A549 (cell line): ENCODE data around the gene KSR2.

Experiments used
- MAZ ChIP-seq: fragments of 150-350 bp; IDR thresholded peaks from 2 replicates; pipeline ENCODE4 v1.6.1; 2014; ENCODE audit warnings: antibody characterized with exemption, low read depth, low read length, borderline replicate concordance
- NFE2L2 ChIP-seq: fragments of 150-350 bp; conservative IDR thresholded peaks from 2 replicates; pipeline ENCODE4 v1.6.1; 2014; ENCODE audit warnings: low read length
- TF ChIP-seq, protein P1 (sequence below): fragments of 200-600 bp; sonication (generic); IDR thresholded peaks from 2 replicates; pipeline ENCODE4 v1.6.1; 2016; ENCODE audit warnings: antibody characterized with exemption, mild to moderate bottlenecking, moderate library complexity
- TF ChIP-seq, protein P2 (sequence below): fragments of >200 bp; sonication (Bioruptor Twin); formaldehyde crosslinking; IDR thresholded peaks from 3 replicates; pipeline ENCODE4 v1.5.1; 2016

GRCh38 chr12:117580718-117581062 is 388.1 kb downstream of the KSR2 start:
- TF ChIP-seq, protein P1, sequence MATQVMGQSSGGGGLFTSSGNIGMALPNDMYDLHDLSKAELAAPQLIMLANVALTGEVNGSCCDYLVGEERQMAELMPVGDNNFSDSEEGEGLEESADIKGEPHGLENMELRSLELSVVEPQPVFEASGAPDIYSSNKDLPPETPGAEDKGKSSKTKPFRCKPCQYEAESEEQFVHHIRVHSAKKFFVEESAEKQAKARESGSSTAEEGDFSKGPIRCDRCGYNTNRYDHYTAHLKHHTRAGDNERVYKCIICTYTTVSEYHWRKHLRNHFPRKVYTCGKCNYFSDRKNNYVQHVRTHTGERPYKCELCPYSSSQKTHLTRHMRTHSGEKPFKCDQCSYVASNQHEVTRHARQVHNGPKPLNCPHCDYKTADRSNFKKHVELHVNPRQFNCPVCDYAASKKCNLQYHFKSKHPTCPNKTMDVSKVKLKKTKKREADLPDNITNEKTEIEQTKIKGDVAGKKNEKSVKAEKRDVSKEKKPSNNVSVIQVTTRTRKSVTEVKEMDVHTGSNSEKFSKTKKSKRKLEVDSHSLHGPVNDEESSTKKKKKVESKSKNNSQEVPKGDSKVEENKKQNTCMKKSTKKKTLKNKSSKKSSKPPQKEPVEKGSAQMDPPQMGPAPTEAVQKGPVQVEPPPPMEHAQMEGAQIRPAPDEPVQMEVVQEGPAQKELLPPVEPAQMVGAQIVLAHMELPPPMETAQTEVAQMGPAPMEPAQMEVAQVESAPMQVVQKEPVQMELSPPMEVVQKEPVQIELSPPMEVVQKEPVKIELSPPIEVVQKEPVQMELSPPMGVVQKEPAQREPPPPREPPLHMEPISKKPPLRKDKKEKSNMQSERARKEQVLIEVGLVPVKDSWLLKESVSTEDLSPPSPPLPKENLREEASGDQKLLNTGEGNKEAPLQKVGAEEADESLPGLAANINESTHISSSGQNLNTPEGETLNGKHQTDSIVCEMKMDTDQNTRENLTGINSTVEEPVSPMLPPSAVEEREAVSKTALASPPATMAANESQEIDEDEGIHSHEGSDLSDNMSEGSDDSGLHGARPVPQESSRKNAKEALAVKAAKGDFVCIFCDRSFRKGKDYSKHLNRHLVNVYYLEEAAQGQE, result no peak
- TF ChIP-seq NFE2L2 (no peak), MAZ (no peak)
- TF ChIP-seq, protein P2, sequence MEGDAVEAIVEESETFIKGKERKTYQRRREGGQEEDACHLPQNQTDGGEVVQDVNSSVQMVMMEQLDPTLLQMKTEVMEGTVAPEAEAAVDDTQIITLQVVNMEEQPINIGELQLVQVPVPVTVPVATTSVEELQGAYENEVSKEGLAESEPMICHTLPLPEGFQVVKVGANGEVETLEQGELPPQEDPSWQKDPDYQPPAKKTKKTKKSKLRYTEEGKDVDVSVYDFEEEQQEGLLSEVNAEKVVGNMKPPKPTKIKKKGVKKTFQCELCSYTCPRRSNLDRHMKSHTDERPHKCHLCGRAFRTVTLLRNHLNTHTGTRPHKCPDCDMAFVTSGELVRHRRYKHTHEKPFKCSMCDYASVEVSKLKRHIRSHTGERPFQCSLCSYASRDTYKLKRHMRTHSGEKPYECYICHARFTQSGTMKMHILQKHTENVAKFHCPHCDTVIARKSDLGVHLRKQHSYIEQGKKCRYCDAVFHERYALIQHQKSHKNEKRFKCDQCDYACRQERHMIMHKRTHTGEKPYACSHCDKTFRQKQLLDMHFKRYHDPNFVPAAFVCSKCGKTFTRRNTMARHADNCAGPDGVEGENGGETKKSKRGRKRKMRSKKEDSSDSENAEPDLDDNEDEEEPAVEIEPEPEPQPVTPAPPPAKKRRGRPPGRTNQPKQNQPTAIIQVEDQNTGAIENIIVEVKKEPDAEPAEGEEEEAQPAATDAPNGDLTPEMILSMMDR, result no peak
